ENCODE data around the gene E4F1.
"Not testable (repeated sequence)": the region's sequence is repeated elsewhere in the genome, so short reads cannot be mapped to it uniquely, and the experiment has no call there.

Gene E4F1

DNA sequence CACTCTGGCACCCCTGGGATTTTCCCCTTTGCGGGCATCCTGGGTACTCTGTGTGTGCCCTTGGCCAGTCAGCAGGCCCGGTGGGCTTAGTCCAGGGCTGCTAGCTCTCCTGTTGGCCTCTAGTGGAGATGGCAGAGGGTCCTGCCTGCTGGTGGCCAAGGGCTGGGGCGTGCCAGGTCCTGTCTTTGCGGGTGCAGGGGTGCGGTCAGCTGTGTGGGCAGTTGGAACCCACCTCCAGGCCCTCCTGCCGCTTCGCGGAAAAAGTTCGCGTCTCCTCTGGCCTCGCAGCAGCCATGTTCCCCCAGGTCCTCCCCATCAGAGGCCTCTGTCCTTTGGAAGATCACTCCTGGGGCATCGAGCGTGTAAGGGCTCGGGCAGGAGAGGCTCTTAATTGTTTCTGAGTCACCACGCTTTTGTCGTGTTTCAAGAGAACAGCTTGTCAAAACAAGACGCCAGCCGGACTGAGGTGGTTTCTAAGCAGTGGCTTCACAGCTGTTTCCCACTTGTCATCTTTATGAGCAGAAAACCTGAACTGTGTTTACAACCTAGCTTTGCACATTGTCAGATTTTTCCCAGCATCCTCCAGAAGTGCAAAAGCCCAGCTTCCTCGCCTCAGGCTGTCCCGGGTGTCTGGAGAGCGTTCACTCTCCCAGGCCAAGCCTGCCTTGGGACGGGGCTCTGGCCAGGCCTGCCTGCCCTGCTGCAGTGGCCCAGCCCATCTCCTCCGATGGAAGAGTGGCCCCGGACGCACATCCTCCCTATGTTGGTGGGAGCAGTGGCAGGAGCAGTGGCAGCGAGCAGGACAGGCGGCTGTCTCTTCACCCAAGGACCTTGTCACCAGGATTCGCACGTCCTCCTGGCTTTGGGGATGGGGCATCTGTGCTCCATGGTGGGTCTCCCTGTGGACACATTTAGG, 7.9 kb downstream of the E4F1 start:
- DNase-seq (ENCODE audit: low read depth) = no peak

DNA sequence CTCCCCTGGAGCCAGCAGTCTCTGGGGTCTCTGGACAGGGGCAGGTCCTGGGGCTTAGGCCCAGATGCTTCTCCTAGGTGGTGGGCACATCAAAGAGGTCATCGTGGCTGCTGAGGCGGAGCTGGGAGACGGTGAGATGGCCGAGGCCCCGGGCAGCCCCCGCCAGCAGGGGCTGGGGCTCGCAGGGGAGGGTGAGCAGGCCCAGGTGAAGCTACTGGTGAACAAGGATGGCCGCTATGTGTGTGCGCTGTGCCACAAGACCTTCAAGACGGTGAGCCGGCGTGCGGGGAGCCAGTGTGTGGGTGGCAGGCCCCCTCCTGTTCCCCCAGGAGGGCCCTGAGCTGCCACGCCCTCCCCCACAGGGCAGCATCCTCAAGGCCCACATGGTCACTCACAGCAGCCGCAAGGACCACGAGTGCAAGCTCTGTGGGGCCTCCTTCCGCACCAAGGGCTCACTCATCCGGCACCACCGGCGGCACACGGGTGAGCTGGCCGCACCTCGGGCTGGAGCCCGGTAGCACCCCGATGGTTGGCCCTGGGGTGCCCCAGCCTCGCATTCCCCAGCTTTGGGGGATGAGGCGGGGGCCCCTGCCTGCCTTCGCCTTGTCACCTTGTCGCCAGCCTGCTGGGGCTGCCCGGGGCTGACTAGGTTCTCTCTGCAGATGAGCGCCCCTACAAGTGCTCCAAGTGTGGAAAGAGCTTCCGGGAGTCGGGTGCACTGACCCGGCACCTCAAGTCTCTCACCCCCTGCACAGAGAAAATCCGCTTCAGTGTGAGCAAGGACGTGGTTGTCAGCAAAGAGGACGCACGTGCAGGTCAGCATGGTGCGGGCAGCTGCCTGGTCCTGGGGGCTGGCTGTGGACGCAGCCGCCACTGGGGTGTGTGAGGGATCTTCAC, 9.0 kb downstream of the E4F1 start:
- no peak for DNase-seq (ENCODE audit: low read depth)

DNA sequence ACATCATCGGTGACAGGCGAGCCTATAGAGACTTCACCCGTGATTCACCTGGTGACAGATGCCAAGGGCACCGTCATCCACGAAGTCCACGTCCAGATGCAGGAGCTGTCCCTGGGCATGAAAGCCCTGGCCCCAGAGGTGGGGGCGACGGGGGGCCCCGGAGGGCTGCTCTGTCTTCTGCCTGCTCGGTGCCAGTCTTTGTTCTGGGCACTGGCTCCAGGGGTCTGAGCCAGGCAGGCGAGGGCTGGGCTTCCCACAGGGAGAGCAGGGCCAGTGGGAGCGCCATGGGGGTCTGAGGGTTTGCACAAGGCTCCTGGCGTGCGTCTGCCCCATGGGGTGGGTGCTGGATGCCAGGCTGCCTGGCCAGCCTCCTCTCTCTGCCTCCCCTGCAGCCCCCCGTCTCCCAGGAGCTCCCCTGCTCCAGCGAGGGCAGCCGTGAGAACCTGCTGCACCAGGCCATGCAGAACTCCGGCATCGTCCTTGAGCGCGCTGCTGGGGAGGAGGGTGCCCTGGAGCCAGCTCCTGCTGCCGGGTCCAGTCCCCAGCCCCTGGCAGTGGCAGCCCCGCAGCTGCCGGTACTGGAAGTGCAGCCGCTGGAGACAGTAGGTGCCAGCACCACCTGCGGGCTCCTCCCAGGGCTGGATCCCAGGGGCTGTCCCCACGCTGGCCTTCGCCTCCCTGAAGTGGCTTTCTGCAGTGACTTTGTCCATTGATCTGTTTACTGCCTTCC, 9.8 kb downstream of the E4F1 start:
- no peak for DNase-seq (ENCODE audit: low read depth)

DNA sequence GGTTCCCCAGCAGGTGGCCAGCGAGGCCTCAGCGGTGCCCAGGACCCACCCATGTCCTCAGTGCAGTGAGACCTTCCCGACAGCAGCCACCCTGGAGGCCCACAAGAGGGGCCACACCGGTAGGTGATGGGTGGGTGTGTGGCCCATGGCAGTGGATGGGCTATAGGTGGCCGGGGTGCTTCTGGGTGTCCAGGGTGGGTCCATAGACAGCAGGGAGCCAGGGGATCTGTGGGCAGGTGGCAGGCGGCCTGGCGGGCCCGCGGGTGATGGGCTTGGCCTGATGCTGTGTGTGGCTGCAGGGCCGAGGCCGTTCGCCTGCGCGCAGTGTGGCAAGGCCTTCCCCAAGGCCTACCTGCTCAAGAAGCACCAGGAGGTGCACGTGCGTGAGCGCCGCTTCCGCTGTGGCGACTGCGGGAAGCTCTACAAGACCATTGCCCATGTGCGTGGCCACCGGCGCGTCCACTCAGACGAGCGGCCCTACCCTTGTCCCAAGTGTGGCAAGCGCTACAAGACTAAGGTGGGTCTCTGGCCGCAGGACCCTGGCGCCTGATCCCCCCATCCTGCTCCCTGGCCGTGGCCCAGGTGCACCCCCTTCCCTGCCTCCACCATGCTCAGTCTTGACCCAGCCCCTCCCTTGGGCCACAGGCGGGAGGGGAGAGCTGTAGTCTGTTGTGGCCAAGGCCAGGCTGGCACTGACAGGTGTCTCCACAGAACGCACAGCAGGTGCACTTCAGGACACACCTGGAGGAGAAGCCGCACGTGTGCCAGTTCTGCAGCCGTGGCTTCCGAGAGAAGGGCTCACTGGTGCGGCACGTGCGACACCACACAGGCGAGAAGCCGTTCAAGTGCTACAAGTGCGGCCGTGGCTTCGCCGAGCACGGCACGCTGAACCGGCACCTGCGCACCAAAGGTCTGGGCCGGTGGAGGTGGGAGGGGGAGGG, 10.8 kb downstream of the E4F1 start:
- DNase-seq (ENCODE audit: low read depth) = no peak

DNA sequence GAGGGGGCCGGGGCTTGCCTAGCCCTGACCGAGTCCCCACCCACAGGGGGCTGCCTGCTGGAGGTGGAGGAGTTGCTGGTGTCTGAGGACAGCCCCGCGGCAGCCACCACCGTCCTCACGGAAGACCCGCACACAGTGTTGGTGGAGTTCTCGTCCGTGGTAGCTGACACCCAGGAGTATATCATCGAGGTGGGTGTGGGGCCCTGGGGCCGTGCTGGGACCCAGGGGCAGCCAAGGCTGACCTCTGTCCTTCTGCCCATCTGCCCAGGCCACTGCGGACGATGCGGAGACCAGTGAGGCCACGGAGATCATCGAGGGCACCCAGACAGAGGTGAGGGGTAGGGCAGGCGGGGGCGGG, 11.4 kb downstream of the E4F1 start:
- no peak for DNase-seq (ENCODE audit: low read depth)

DNA sequence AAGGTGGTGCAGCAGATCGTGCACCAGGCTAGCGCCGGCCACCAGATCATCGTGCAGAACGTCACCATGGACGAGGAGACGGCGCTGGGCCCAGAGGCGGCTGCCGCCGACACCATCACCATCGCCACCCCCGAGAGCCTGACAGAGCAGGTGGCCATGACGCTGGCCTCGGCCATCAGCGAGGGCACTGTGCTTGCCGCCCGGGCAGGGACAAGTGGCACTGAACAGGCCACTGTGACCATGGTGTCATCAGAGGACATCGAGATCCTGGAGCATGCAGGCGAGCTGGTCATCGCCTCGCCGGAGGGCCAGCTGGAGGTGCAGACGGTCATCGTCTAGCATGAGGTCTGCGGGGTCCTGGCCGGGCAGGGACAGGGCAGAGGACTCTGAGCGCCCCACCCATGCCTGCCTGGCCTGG, 11.9 kb downstream of the E4F1 start:
- no peak for DNase-seq (ENCODE audit: low read depth)

DNA sequence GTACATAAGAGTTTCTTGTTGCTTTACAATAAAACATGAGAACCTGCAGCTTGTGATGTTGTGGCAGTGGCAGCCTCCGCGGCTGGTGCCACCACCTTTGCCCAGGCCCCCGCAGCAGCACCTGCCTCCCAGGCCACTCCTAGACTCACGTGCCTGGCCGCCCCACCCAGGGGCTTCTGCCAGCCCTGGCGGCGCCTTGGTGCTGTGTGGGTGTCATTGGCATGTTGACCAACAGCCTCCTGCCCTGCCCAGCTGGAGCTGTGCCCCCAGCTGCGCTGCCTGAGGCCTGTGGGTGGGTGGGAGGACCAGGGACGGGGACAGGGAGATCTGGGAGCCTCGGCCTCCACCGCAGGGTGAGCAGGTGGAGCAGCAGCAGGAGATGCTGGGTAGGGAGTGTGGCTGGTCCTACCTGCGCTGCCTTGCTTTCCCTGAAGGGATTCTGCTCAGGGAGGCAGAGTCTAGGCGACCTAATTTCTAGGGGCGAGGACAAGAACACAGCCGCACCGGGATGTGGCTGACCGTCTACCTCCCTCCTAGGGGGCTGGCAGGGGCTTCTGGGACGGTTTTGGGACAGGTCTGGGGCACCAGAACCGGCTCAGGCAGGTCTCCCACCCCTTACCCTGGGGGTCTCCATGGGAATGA, 12.4 kb downstream of the E4F1 start:
- DNase-seq (ENCODE audit: low read depth) = no peak

DNA sequence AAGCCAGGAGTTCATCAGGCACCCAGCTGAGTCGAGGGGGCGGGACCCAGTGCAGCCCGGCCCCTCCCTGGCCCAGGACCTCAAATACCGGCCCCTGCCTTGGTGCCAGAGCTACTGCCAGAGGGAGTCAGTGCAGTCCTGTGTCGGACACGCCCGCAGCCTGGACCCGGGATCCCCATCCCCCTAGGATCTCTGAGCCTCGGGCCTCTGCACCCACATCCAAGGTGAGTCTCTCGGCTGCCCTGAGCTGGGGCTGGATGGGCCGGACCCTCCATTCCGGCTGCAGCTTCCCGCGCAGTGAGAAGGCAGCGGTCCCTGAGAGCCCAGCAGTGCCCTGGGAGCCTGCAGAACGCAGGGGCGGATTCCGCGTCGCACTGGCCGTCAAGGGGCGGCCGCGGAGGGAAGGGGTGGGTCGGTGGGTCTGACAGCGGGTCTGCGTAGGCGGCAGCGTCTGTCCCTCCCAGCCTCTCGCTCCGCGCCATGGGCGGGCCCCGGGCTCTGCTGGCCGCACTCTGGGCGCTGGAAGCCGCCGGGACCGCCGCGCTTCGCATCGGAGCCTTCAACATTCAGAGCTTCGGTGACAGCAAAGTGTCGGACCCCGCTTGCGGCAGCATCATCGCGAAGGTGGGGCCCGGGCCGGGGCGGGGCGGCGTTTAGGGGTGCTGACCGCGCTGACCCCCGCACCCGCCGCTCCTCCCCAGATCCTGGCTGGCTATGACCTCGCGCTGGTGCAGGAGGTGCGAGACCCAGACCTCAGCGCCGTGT, 13.1 kb downstream of the E4F1 start, which contains the start of gene DNASE1L2:
Gene DNASE1L2, plus strand, starts transcription at position 108 of the 765 bp plus-strand sequence. Its CDS starts 373 bp downstream, at position 481.
- peak; percentile 14 for DNase-seq (ENCODE audit: low read depth)

DNA sequence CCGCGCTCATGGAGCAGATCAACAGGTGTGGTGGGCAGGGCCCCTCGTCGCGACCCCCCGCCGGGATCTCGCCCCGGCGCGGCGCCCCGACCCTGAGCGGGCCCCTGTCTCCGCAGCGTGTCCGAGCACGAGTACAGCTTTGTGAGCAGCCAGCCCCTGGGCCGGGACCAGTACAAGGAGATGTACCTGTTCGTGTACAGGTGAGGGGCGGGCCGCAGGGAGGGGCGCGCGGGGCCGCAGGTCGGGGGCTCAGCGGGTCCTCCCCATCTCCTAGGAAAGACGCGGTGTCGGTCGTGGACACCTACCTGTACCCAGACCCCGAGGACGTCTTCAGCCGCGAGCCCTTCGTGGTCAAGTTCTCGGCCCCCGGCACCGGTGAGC, 13.7 kb downstream of the E4F1 start:
- DNase-seq (ENCODE audit: low read depth) = no peak

DNA sequence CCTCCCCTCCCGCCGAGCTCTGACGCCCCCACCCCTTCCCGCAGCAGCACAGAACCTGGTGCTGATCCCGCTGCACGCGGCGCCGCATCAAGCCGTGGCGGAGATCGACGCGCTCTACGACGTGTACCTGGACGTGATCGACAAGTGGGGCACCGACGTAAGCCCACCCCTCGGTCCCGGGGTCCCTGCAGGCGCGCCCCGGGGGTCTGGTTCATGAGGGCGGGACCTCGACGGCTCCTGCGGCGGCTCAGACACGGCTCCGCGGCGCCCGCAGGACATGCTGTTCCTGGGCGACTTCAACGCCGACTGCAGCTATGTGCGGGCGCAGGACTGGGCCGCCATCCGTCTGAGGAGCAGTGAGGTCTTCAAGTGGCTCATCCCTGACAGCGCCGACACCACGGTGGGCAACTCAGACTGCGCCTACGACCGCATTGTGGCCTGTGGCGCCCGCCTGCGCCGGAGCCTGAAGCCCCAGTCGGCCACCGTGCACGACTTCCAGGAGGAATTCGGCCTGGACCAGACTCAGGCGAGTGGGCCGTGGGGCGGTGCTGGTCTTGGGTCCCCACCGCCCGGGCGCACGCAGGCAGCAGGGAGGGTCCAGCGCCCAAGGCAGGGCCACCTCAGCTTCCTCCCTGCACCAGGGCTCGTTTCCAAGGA, 14.2 kb downstream of the E4F1 start:
- no peak for DNase-seq (ENCODE audit: low read depth)

DNA sequence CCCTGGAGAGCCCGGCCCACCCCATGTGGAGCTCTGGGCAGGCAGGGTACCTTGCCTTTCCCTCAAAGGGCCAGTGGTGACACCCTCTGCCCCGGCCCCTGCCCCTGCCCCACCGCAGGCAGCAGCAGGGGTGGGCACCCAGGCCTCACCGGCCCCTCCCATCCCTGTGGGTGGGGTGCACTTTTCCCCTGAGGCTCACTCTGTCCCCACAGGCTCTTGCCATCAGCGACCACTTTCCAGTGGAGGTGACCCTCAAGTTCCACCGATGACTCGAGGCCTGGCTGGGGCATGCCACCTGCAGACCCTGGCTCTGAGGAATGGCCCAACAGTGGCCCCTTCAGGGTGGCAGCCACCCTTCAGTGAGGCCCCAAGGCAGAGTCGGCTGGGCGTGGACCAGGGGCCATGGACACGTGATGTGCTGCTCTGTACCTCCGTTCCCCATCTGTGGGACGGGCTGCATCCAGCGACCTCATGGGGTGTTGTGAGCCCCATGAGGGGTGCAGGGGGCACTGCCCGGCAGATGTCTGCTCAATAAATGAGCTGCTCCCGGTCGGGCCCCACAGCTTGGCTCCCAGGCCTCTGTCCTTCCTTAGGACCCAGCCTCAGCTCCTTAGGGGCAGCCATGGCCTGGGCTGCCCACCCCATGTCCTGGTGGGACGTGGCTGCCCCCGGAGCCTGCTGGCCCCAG, 14.9 kb downstream of the E4F1 start:
- DNase-seq (ENCODE audit: low read depth) = no peak

DNA sequence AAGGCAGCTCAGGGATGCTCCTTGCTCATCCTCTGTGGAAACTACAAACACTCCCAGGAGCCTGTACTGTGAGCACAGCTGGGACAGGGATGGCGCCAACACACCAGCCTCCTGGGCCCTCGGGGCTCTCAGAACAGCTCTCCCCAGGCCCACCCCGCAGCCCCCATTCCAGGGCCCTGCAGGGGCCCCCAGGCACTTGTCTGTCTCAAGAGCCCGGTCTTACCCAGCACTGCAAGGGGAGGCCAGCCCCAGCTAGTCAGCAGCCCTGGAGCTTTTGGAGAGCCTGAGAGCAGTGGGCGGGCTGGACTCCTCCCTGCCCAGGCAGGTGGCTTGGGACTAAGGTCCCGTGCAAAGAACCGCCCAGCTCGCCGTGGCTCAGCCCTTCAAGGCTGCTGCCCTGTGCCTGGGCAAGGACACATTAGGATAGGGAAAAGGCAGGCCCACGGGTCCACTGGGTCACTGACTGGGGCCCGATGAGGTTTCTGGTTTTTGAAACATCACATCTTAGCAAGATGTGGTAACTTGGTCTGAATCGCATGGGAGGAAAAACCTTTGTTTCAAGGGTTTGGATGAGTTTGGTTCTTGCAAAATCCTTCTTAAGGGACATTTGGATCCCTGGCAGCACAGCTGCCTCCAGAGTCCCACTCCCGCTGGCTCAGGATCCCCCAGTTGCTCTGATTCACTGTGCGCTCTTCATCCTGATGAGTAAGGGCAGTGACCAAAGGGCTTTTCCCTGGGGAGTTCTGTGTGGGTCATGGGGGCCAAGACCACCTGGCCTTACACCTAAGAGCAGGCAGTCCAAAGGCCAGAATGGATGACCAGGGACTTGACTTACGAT, 15.7 kb downstream of the E4F1 start:
- DNase-seq (ENCODE audit: low read depth) = peak; percentile 26

DNA sequence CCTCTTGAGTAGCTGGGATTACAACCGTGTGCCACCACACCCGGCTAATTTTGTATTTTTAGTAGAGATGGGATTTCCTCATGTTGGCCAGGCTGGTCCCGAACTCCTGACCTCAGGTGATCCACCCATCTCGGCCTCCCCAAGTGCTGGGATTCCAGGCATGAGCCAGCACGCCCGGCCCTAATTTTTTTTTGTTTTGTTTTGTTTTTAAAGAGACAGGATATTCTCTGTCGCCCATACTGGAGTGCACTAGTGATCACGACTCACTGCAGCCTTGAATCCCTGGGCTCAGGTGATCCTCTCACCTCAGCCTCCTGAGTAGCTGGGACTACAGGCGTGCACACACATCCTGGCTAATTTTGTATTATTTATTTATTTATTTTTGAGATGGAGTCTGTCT, 16.9 kb downstream of the E4F1 start:
- not testable (repeated sequence) for DNase-seq (ENCODE audit: low read depth)

DNA sequence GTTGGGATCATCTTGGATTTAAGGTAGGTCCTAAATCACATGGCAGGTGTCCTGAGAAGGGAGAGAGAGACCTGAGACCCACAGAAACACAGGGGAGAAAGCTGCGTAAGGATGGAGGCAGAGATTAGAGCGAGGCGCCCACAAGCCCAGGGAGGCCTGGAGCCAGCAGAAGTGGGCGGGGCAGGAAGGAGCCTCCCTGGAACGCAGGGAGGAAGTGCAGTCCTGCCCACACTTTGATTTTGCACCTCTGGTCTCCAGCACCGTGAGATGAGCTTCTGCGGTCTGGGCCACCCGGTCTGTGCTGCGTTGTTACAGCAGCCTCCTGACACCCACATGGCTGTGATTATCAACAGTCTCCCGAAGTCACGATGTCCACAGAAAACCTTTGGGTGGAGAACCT, 19.2 kb downstream of the E4F1 start:
- no peak for DNase-seq (ENCODE audit: low read depth)

DNA sequence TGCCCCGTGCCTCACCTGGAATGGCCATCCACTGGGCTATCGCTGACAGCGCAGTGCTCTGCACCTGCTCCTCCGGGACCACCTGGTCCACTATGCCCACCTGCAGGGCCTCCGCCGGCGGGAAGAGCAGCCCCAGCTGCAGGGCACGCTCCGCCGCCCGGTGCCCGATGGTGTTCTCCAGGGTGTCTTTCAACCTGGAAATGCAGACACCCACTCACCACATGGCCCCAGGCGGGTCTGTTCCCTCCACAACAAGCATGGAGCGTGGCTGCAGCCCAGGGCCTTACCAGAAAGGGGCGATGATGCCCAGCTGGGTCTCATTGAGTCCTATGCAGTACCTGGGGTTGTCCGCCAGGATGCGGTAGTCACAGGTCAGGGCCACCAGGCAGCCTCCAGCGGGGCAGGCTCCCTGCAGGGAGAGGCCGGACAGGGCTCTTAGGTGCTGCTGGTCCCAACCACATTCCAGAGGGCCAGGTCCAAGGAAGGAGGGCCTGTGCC, 19.7 kb downstream of the E4F1 start:
- no peak for DNase-seq (ENCODE audit: low read depth)

DNA sequence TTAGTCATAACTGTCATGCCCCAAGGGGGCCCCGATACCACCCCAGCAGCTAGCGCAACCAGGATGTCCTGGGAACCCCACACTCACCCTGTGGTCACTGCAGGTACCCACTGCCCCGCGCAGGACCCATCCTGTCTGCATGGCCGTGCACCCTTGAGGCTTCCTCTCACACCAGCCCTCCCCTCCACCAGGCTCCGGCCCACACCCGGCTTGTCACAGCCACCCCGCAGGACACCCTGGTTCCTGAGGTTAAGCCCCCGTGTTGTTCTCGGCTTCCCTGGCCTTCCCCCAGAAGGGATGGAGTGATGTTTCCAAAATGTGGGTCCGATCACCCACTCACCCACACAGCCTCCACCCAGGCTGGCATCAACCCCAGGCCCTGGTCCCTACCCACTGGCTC, 20.4 kb downstream of the E4F1 start:
- no peak for DNase-seq (ENCODE audit: low read depth)

DNA sequence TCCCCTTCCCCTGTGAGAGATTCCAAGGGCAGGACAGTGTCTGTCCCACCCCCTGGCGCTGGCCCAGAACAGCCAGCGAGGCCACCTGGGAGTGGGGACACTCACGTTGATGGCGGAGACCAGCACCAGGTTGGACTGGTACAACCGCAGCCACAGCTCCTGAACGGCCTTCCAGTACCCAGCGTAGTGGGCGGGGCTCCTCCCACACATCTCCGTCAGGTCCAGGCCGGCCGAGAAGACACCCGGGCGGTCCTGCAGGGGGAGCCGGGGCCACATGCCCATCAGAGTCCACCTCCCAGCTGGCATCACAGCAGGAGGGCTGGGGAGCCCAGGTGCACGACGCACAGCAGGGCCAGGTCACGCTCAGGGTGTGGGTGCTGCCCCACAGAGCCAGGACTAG, 20.9 kb downstream of the E4F1 start:
- no peak for DNase-seq (ENCODE audit: low read depth)

All from fibroblast of gingiva (primary cell).